ENCODE measurements around the gene NAV2.

DNA sequence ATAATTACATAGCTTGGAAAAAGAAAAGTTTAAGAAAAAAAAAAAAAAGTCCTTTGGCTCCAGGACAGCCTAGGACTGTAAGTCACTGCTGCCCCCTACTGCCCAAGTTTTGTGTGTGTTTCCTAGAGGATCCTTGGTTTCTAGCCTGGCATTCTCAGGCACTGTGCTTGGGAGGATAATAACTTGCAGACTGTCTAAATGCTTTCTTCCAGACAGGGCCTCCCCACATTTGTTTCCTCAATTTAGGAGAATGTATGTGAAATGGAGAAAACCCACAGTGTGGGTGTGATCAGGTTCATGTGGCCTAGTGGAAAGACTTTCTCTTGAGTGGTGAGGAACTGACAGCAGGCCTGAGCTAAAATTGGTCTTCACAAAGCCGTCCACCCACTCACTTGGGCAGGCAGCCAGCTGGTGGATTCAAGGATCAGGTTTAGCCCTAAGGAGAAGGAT lies 191.0 kb downstream of the NAV2 start:
- no peak for TF ChIP-seq POLR2AphosphoS5 (IDR thresholded peaks at IDR 0.05; ENCODE audit: borderline replicate concordance, low read depth, low read length)
- TF ChIP-seq EZH2 (IDR thresholded peaks at IDR 0.05): no peak
- TF ChIP-seq FOXP2 (optimal IDR thresholded peaks at IDR 0.05; ENCODE audit: control extremely low read depth, extremely low read length, insufficient read depth): no peak

Data from SK-N-MC (cell line).